NCI-H510A (cell line): ENCODE data around the gene BTF3.
A peak's percentile ranks its signal among the peaks of the same experiment; 100 is the strongest.

ENCODE experiments used
- DNase-seq: peaks from one replicate; lab custom pipeline; 2025; lab: John Stamatoyannopoulos, UW

BTF3 gene

DNA sequence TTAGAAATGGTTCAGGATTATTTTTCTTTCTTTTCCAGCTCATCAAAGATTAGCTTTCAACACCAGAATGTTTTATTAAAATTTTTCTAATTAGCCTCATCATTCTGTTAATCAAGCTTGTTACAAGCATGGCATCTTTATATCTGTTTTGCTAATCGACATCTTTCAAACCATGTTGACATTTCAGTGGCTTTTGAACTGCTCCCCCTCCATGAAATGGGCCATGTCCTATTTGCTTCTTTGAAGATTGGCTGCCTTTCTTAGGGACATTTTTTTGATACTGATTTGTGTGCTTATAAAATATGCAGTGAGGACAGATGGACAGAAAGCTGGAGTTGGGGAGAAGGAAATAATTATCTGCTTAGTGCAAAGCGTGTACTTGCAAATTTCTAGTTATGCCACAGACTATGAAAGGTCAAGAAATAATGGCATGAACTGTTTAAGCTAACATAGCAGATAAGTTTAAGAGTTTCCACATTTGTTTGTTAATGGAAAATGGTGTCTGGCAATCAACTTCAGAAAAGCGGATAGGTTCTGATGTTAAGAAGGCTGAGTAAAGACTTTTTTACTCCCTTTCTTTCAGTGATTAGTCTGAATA, 27.5 kb downstream of the BTF3 start:
- DNase-seq, result no peak

DNA sequence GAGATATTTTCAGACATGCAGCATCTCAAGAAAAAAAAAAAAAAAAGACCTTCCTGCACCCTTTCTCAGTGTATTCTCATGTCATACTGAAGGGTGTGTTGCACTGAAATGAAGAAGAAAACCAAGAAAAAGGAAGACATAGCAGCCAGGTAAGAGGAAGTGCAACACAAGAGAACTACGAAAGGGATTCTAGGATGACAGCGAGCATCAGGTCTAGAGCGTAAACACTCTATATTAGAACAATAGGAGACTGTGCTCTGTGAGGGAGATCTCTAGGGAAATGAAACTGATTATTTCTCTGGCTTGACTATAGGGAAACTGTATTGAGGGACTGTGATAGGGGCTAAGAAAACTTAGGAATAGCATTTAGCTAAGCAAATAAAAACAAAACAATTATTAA, 30.0 kb downstream of the BTF3 start:
- no peak for DNase-seq

DNA sequence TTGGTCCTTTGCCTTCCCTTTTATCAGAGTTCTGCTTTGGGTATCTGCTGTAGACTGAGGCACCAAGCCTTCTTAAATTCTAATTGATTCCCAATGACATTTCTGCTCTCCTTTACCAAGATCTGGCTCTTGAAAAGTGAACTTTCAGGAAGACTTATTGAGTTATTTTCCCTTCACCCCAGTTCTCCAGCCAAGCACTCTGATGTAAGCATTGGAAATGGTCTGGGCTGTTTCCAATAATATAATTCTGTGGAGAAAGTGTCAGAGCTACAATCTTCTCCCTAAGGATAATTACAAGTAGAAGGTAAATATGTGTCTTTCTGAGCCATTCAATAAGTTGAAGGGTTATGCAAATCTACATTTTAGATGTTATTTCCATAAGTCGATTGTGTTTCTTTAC, 30.8 kb downstream of the BTF3 start:
- DNase-seq, result no peak

DNA sequence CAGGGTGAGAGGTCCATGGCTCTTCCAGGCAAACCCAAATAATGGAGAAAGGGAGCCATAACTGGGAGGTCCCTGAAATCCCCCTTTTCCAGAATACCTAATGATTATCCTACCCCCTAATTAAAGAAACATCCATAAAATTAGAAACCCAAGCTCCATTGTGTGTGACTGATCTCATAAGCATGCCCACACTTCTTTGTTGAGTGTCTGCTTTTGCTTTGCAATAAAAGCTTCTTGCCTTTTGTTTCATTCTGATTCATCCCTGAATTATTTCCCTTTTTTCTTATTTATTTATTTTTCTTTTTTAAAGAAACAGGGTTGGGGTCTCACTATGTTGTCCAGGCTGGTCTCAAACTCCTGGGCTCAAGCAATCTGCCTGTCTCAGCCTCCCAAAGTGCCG, 33.1 kb downstream of the BTF3 start:
- DNase-seq, result no peak

DNA sequence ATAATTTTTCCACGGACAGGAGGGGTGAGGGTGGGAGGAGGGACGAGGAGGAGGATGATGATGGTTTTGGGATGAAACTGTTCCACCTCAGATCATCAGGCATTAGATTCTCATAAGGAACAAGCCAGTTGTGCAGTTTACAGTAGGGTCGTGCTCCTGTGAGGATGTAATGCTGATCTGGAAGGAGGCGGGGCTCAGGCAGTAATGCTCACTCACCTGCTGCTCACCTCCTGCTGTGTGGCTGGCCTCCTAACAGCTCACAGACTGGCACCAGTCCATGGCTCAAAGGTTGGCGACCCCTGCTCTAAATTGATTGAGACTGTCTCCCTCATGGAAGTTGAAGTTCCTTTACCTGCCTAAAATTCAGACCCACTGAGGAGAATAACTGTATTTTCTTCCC, 34.0 kb downstream of the BTF3 start:
- DNase-seq, result no peak

DNA sequence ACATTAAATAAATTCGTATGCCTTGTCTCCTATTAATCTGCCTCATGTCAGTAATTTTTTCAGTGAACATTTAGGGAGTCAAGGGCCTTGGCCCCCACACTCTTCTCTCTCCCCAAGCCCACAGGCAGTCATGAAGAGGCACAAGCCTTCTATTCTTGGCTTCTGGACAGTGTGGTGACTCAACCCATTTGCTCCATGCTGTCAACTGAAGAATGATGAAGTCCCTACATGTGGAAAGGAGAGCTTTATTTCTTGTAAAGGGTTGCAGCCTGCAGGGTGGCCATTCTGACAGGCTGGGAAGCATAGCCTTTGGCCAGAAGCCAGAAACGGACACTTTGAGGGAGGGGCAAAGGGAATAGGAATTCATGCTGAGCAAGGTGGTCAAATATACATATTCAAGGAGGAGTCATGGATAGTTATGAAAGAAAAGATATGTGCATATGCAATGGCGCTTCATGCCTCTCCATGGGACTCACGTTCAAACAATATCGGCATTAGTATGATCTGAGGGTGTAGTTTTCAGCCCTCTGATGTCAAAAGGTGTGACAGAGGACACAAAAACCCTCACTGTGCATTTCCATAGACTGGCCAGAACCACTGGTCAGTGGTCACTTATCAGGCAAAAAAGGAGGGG, 35.9 kb downstream of the BTF3 start:
- no peak for DNase-seq

DNA sequence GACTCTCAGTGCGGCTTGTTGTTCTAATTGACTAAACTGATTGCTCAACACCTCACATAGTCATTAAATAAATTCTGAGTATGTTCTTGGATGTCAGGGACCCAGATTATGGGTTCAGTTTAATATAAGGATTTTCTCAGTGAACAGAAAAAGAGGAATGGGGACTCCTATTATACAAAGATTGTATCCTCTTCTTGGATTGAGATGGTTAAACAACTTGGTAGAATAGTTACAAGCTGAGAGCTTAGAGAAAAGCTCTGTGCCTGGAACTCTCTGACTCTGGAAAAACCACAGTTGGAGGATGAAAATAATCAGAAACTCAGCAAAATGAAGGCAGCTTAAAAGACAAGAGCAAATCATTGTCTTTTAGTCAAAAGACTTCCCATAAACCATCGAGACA, 36.7 kb downstream of the BTF3 start:
- DNase-seq, result no peak

DNA sequence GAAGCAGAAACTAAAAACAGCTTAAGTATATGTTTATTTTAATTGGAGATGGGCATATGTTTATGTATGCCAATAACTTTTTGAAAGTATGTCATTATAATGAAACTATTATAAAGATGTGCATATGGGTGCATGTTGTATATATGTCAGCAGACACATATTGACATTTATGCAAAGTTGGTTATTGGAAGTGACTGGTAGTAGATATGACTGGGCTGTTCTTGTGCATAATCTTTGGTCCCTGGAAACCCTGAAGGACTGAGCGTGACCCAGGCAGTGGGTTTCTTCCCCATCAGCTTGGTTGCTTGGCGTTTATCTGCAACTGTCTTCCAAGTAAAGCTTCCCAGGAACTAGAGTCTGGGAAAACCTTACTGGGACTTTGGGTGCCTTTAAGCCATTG, 41.5 kb downstream of the BTF3 start:
- no peak for DNase-seq

DNA sequence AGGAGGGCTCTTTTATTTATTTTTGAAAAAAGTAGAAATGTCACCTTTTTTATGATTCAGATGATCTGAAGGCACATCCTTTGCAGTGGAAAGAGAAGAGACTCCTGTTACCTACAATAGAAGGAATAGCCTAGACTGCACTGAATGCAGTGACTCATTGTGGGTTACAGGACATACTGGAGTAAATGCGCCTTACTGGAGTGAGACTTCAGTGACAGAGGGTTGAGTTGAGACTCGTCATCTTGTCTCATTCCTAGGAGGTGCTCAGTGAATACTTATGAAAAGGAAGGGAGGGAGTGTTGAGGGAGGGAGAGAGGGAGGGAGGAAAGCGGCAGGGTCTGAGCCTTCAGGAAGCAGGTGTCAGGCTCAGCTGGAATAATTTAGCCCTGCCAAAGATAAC, 42.0 kb downstream of the BTF3 start:
- no peak for DNase-seq

DNA sequence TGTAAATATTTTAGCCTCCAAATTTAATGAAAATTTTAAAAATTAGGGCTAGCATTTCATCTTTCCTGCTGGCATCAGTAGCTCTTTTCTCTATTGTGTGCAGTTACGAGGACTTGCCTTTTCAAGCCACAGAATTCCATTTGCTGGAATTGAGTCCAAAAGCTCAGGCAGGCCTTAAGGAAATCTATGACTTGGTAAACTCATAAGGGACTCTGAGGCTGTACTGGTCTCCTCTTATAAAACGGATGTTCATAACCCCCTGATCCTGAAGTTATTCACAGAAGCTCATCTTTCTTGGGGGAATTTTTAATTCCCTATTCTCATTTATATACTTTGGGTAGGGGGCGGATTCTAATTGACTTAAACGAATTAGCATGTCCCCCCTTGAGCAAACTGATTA, 43.8 kb downstream of the BTF3 start:
- no peak for DNase-seq

DNA sequence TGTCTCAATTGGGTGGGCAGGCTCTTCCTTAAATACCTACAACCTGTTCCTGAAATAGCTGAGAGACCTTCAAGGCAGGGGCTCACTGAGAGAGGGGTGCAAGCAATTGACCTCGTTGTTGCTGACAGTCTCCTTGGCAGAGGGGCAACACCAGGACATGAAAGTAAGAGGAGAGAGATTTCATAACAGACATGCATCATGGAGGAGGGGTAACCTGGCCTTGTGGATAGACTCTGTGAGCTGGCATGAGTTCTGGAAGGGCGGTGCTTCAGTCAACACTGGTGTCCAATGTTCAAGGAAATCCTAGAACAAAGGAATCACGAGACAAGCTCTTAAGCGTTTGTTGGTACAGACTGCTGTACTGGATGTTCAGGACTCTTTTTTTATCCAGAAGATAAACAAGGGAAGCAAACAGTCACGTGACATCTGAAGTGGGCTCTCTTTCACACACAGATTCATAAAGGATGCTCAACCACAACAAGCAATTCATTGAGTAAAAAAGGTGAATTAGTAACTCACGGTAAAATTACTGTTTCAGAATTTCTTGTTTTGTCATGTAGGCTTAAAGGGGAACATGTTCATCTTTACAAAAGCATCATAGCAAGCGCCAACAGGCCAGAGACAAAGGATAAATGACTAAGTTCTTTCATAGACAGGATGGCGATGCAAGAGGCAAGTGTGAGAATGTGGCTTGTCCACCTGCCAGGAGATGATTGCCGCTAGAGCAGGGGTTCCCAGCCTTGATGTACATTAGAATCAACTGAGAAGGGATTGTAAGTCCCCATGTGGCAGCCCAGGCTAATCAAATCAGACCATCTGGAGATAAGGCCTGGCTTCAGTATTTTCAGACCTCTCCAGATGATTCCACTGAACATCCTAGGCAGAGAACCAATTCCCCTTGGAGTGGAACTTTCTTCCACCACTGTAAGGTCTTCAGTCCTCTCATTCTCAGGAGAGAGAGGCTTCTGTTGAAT, 46.5 kb downstream of the BTF3 start:
- DNase-seq, result peak; percentile 81

DNA sequence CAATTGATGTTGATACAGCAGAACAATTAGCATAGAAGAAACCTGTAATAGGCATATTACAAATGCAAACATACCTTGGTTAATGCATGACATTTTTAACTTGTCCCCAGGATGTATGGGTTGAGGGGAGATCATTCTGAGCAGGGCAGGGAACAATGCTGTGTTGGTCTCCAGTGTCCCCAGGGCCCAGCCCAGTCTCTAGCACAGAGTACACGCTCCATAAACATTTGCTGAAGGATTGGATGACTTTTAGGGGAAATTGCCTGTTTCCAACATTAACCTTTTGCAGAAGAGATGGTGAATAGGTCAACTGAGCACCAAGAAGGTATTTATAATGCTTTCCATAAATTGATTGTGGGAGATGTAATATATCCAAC, 47.1 kb downstream of the BTF3 start:
- no peak for DNase-seq

DNA sequence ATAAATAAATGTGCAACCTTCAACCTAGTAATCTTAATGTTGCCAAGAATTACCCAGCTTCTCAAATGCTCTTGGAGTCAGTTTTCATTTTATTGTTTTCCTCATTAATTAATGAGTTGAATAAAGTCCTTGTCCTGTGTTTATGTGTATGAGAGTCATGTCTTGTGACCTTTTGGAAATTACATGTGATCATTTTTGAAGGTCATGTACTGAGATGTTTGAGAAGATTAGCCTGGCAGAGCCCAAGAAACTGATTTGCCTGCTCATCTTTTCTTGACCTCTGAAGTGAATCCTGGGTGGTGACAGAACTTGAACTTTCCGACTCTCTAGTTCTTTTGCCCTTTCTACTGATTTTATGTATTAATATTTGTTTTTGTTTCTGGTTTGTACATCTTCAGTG, 51.8 kb downstream of the BTF3 start:
- no peak for DNase-seq

DNA sequence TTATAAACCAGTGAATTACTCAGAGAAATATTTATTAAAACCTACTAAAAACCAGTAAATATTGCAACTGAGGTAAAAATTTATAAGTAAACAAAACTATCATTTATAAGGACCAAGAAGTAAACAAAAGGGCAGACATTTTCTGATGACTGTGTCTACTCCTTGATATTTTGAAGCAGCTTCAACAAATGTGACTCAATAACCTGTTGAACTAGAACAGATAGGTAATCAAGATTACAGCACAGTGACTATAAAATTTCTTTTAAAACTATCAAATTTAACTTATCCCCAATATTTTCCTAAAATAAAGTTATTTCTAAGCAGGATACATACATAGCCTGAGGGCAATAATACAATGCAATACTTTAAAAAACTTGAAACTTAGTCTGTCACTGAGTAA, 54.4 kb downstream of the BTF3 start:
- no peak for DNase-seq
